Activated naive CD8-positive, alpha-beta T cell treated with anti-CD3 and anti-CD28 coated beads, Interleukin-2, amount 10 ng/mL, durations not matched to agents 7 days and 5 days (primary cell): ENCODE results near the gene KRTAP10-11. TPM values are rescaled to one million over a fixed set of nuclear protein-coding genes. Genes with fewer than 3 reads are reported as not detected.
"Not testable (repeated sequence)": the region's sequence is repeated elsewhere in the genome, so short reads cannot be mapped to it uniquely, and the experiment has no call there.

ENCODE experiments used
- ATAC-seq: fragments of 150-1000 bp; cut with Tn5 transposase; one replicate; pipeline ENCODE4 v1.10.0; 2021; ENCODE audit warnings: low read depth, moderate library complexity
- POLR2A ChIA-PET: fragments of 350-600 bp; sonication (Branson Sonifier 250); formaldehyde crosslinking; loops from one replicate; lab custom pipeline; 2021; ENCODE audit warnings: antibody characterized with exemption; lab: Charles Lee
- DNase-seq: peaks from one replicate; pipeline ENCODE4 v3.0.0; 2021
- H3K27ac Mint-ChIP-seq: one replicate; pipeline ENCODE4 v1.8.0; 2022; ENCODE audit warnings: mild to moderate bottlenecking, mixed read lengths
- H3K27me3 Mint-ChIP-seq: one replicate; pipeline ENCODE4 v1.8.0; 2022; ENCODE audit warnings: mild to moderate bottlenecking, moderate library complexity, mixed read lengths
- H3K36me3 Mint-ChIP-seq: one replicate; pipeline ENCODE4 v1.8.0; 2021; ENCODE audit warnings: mild to moderate bottlenecking, mixed read lengths
- H3K4me1 Mint-ChIP-seq: one replicate; pipeline ENCODE4 v1.8.0; 2021; ENCODE audit warnings: mixed read lengths
- H3K4me3 Mint-ChIP-seq: one replicate; pipeline ENCODE4 v1.8.0; 2022; ENCODE audit warnings: mild to moderate bottlenecking, moderate library complexity, mixed read lengths
- H3K9me3 Mint-ChIP-seq: one replicate; pipeline ENCODE4 v1.8.0; 2021; ENCODE audit warnings: mixed read lengths
- total RNA-seq, 2 experiments: library from RNA; stranded (reverse); gene quantifications; one replicate each; pipeline ENCODE4 v1.2.3, GENCODE V29; 2021

KRTAP10-11 gene
- total RNA-seq, 2 experiments from 2014 or later = not detected

GRCh38 chr21:44610157-44610843 is 35.9 kb upstream of the KRTAP10-11 start:
- H3K36me3 Mint-ChIP-seq, H3K4me3 Mint-ChIP-seq, H3K27ac Mint-ChIP-seq, DNase-seq, ATAC-seq, POLR2A ChIA-PET, H3K4me1 Mint-ChIP-seq, H3K27me3 Mint-ChIP-seq: not testable (repeated sequence)
- peaks cover 22% of the 10 kb centered on the region for H3K9me3 Mint-ChIP-seq

GRCh38 chr21:44611551-44611950 is 34.7 kb upstream of the KRTAP10-11 start:
- Mint-ChIP-seq H3K4me3 (no peak overlapping the region), H3K36me3 (peaks cover 2% of the 10 kb centered on the region), H3K27ac (no peak overlapping the region), H3K27me3 (peaks cover 7% of the 10 kb centered on the region), H3K4me1 (peaks cover 4% of the 10 kb centered on the region), H3K9me3 (peaks cover 18% of the 10 kb centered on the region)
- no peak for DNase-seq
- ATAC-seq = no peak
- POLR2A ChIA-PET = no interaction called here

- Mint-ChIP-seq H3K9me3 (peaks cover 16% of the 10 kb centered on the region), H3K36me3 (peaks cover 2% of the 10 kb centered on the region), H3K4me1 (peaks cover 4% of the 10 kb centered on the region), H3K27me3 (peaks cover 7% of the 10 kb centered on the region), H3K4me3 (no peak within 1 kb of the TSS), H3K27ac (no peak within 1 kb of the TSS)
- POLR2A ChIA-PET = no interaction called here
- ATAC-seq (no peak), DNase-seq (no peak)
Measured at GRCh38 chr21:44612029-44612486, 34.2 kb upstream of the KRTAP10-11 start, which contains the start of gene KRTAP10-8. KRTAP10-8 (plus strand) TSS chr21:44612079; CDS start chr21:44612101, 22 bp downstream.

- Mint-ChIP-seq H3K36me3 (peaks cover 3% of the 10 kb centered on the region), H3K27ac (no peak overlapping the region), H3K4me3 (no peak overlapping the region), H3K9me3 (peaks cover 15% of the 10 kb centered on the region), H3K27me3 (peaks cover 7% of the 10 kb centered on the region), H3K4me1 (peaks cover 4% of the 10 kb centered on the region)
- ATAC-seq = no peak
- no peak for DNase-seq
- POLR2A ChIA-PET = no interaction called here
Measured at GRCh38 chr21:44612669-44613229, 33.5 kb upstream of the KRTAP10-11 start.

- no peak for ATAC-seq
- POLR2A ChIA-PET = no interaction called here
- Mint-ChIP-seq H3K36me3 (peaks cover 6% of the 10 kb centered on the region), H3K9me3 (peaks cover 15% of the 10 kb centered on the region), H3K4me3 (no peak overlapping the region), H3K27me3 (peaks cover 7% of the 10 kb centered on the region), H3K4me1 (peaks cover 9% of the 10 kb centered on the region), H3K27ac (no peak overlapping the region)
- DNase-seq = no peak
Measured at GRCh38 chr21:44613386-44614155, 32.6 kb upstream of the KRTAP10-11 start.

- no peak for DNase-seq
- Mint-ChIP-seq H3K4me3 (no peak overlapping the region), H3K9me3 (peaks cover 15% of the 10 kb centered on the region), H3K4me1 (peaks cover 15% of the 10 kb centered on the region), H3K27me3 (peaks cover 2% of the 10 kb centered on the region), H3K27ac (no peak overlapping the region), H3K36me3 (peaks cover 8% of the 10 kb centered on the region)
- POLR2A ChIA-PET = no interaction called here
- ATAC-seq = no peak
Measured at GRCh38 chr21:44614161-44614631, 32.0 kb upstream of the KRTAP10-11 start.

GRCh38 chr21:44614961-44615391 is 31.2 kb upstream of the KRTAP10-11 start:
- no peaks in the 10 kb centered on the region for H3K27me3 Mint-ChIP-seq
- H3K9me3 Mint-ChIP-seq = peaks cover 17% of the 10 kb centered on the region
- POLR2A ChIA-PET = no interaction called here
- H3K4me1 Mint-ChIP-seq = peaks cover 21% of the 10 kb centered on the region
- no peak overlapping the region for H3K27ac Mint-ChIP-seq
- H3K4me3 Mint-ChIP-seq = no peak overlapping the region
- peaks cover 16% of the 10 kb centered on the region for H3K36me3 Mint-ChIP-seq
- ATAC-seq (no peak), DNase-seq (no peak)

GRCh38 chr21:44615466-44615865 is 30.7 kb upstream of the KRTAP10-11 start:
- POLR2A ChIA-PET = no interaction called here
- H3K4me1 Mint-ChIP-seq = peaks cover 21% of the 10 kb centered on the region
- H3K4me3 Mint-ChIP-seq = no peak overlapping the region

GRCh38 chr21:44615911-44616590 is 30.2 kb upstream of the KRTAP10-11 start:
- H3K4me1 Mint-ChIP-seq = peaks cover 21% of the 10 kb centered on the region
- H3K27ac Mint-ChIP-seq = peak overlapping the region; percentile 9
- no peaks in the 10 kb centered on the region for H3K27me3 Mint-ChIP-seq
- peaks cover 23% of the 10 kb centered on the region for H3K36me3 Mint-ChIP-seq
- DNase-seq (no peak), ATAC-seq (no peak)
- H3K4me3 Mint-ChIP-seq = no peak overlapping the region
- H3K9me3 Mint-ChIP-seq = peaks cover 24% of the 10 kb centered on the region
- POLR2A ChIA-PET = no interaction called here

More at GRCh38 chr21:44615466-44615865, 30.7 kb upstream of the KRTAP10-11 start:
- H3K27me3 Mint-ChIP-seq = no peaks in the 10 kb centered on the region
- DNase-seq = no peak
- H3K36me3 Mint-ChIP-seq = peaks cover 19% of the 10 kb centered on the region
- no peak overlapping the region for H3K27ac Mint-ChIP-seq
- peaks cover 19% of the 10 kb centered on the region for H3K9me3 Mint-ChIP-seq
- ATAC-seq = no peak

- Mint-ChIP-seq H3K4me1 (peaks cover 21% of the 10 kb centered on the region), H3K27ac (peak overlapping the region; percentile 9), H3K27me3 (no peaks in the 10 kb centered on the region), H3K9me3 (peaks cover 21% of the 10 kb centered on the region), H3K4me3 (no peak overlapping the region), H3K36me3 (peaks cover 23% of the 10 kb centered on the region)
- POLR2A ChIA-PET = no interaction called here
- no peak for DNase-seq
- no peak for ATAC-seq
Measured at GRCh38 chr21:44616591-44616926, 29.7 kb upstream of the KRTAP10-11 start.

GRCh38 chr21:44617071-44617501 is 29.1 kb upstream of the KRTAP10-11 start:
- ATAC-seq (no peak), DNase-seq (no peak)
- H3K36me3 Mint-ChIP-seq = peaks cover 23% of the 10 kb centered on the region
- POLR2A ChIA-PET = no interaction called here
- no peak overlapping the region for H3K4me3 Mint-ChIP-seq
- no peaks in the 10 kb centered on the region for H3K27me3 Mint-ChIP-seq
- peaks cover 23% of the 10 kb centered on the region for H3K9me3 Mint-ChIP-seq
- peaks cover 21% of the 10 kb centered on the region for H3K4me1 Mint-ChIP-seq
- no peak overlapping the region for H3K27ac Mint-ChIP-seq

GRCh38 chr21:44618504-44618903 is 27.7 kb upstream of the KRTAP10-11 start:
- ATAC-seq (peak; percentile 39), DNase-seq (no peak)
- Mint-ChIP-seq H3K27ac (peak overlapping the region; percentile 79), H3K27me3 (no peaks in the 10 kb centered on the region), H3K4me3 (peak overlapping the region; percentile 48), H3K9me3 (peaks cover 32% of the 10 kb centered on the region), H3K4me1 (peaks cover 21% of the 10 kb centered on the region), H3K36me3 (peaks cover 25% of the 10 kb centered on the region)
- POLR2A ChIA-PET = interaction anchor here (1.2 to 1.3 kb wide), 4 partner anchors 10 to 71 kb away, joined by 3 to 8 read pairs (median 4); partner anchors contain the start of genes KRTAP12-1 and KRTAP12-3

GRCh38 chr21:44618909-44619308 is 27.3 kb upstream of the KRTAP10-11 start:
- Mint-ChIP-seq H3K4me1 (peaks cover 21% of the 10 kb centered on the region), H3K36me3 (peaks cover 25% of the 10 kb centered on the region), H3K9me3 (peaks cover 33% of the 10 kb centered on the region), H3K27ac (peak overlapping the region; percentile 79), H3K27me3 (no peaks in the 10 kb centered on the region), H3K4me3 (peak overlapping the region; percentile 48)
- POLR2A ChIA-PET = interaction anchor here (1.2 to 1.3 kb wide), 4 partner anchors 10 to 71 kb away, joined by 3 to 8 read pairs (median 4); partner anchors contain the start of genes KRTAP12-1 and KRTAP12-3
- DNase-seq (no peak), ATAC-seq (peak; percentile 97)
